ENCODE data around the gene RYR2. TPM values are rescaled to one million over a fixed set of nuclear protein-coding genes. Genes with fewer than 3 reads are reported as not detected.

RYR2 gene
- polyA plus RNA-seq, 1 of the 3 experiments (the other 2 are of a cell fraction): under 0.01 TPM

- TF ChIP-seq ELF1 (IDR thresholded peaks at IDR 0.05): no peak
- TF ChIP-seq USF1 (IDR thresholded peaks at IDR 0.05; ENCODE audit: borderline replicate concordance, low read depth): no peak
- no peak for TF ChIP-seq PBX3 (IDR thresholded peaks at IDR 0.05)
- TF ChIP-seq RXRA (IDR thresholded peaks at IDR 0.05; ENCODE audit: borderline replicate concordance, low read depth): no peak
- no peak for TF ChIP-seq RAD21 (IDR thresholded peaks at IDR 0.05; ENCODE audit: low read length)
- no peak for TF ChIP-seq IRF3 (IDR thresholded peaks at IDR 0.05; ENCODE audit: low read depth, low read length)
- no peak for TF ChIP-seq NFIC (IDR thresholded peaks at IDR 0.05; ENCODE audit: borderline replicate concordance)
- TF ChIP-seq RFX5 (IDR thresholded peaks at IDR 0.05; ENCODE audit: low read length): no peak
- no peak for TF ChIP-seq SMC3 (IDR thresholded peaks at IDR 0.05; ENCODE audit: low read depth, low read length)
- no peak for TF ChIP-seq RCOR1 (IDR thresholded peaks at IDR 0.05; ENCODE audit: low read length)
- Histone ChIP-seq H4K20me1 (ENCODE audit: insufficient read depth) (no peaks in the 10 kb centered on the region), H3K4me3 (ENCODE audit: low read depth in 2 of 2, low read length in 1 of 2) (no peak overlapping the region), H3K9ac (no peak overlapping the region), H3K4me2 (no peak overlapping the region), H3K27ac (ENCODE audit: low read depth in 2 of 2, low read length in 1 of 2) (no peak overlapping the region), H3F3A (replicated peaks; ENCODE audit: insufficient read depth) (no peaks in the 10 kb centered on the region), H3K9me2 (no peaks in the 10 kb centered on the region), H2AFZ (ENCODE audit: low read depth) (no peak overlapping the region), H3K27me3 (ENCODE audit: insufficient read depth) (no peaks in the 10 kb centered on the region), H3K4me1 (ENCODE audit: control insufficient read depth in 1 of 2, insufficient read depth in 2 of 2, low read depth in 1 of 2, low read length in 1 of 2) (no peaks in the 10 kb centered on the region), H3K79me2 (ENCODE audit: insufficient read depth) (no peaks in the 10 kb centered on the region), H3K36me3 (replicated peaks in 1 of 2; ENCODE audit: control insufficient read depth in 1 of 2, insufficient read depth in 2 of 2, low read length in 1 of 2) (no peaks in the 10 kb centered on the region), H3K9me3 (no peaks in the 10 kb centered on the region)
- ChIA-PET POLR2A (no interaction called here), CTCF (no interaction called here)
- no peak for DNase-seq
Measured at GRCh38 chr1:237138551-237138950, 96.6 kb downstream of the RYR2 start.

- WGBS (ENCODE audit: low lambda C conversion rate): 39% methylated on average over 8 of the region's 8 CpGs
- TF ChIP-seq RFX5 (IDR thresholded peaks at IDR 0.05; ENCODE audit: low read length) (no peak), USF1 (IDR thresholded peaks at IDR 0.05; ENCODE audit: borderline replicate concordance, low read depth) (no peak), TAF1 (IDR thresholded peaks at IDR 0.05; ENCODE audit: borderline replicate concordance, low read depth, low read length) (no peak), FOSL2 (IDR thresholded peaks at IDR 0.05; ENCODE audit: borderline replicate concordance, low read depth) (no peak), YY1 (IDR thresholded peaks at IDR 0.05; ENCODE audit: low read depth) (no peak), GABPA (IDR thresholded peaks at IDR 0.05; ENCODE audit: low read depth) (no peak), ZBTB33 (IDR thresholded peaks at IDR 0.05; ENCODE audit: borderline replicate concordance, low read depth) (no peak), GATA2 (CRISPR knock-in tag; IDR thresholded peaks at IDR 0.05) (no peak), JUND (IDR thresholded peaks at IDR 0.05) (no peak), SMC3 (IDR thresholded peaks at IDR 0.05; ENCODE audit: low read depth, low read length) (no peak)
- TF ChIP-seq, protein P1, sequence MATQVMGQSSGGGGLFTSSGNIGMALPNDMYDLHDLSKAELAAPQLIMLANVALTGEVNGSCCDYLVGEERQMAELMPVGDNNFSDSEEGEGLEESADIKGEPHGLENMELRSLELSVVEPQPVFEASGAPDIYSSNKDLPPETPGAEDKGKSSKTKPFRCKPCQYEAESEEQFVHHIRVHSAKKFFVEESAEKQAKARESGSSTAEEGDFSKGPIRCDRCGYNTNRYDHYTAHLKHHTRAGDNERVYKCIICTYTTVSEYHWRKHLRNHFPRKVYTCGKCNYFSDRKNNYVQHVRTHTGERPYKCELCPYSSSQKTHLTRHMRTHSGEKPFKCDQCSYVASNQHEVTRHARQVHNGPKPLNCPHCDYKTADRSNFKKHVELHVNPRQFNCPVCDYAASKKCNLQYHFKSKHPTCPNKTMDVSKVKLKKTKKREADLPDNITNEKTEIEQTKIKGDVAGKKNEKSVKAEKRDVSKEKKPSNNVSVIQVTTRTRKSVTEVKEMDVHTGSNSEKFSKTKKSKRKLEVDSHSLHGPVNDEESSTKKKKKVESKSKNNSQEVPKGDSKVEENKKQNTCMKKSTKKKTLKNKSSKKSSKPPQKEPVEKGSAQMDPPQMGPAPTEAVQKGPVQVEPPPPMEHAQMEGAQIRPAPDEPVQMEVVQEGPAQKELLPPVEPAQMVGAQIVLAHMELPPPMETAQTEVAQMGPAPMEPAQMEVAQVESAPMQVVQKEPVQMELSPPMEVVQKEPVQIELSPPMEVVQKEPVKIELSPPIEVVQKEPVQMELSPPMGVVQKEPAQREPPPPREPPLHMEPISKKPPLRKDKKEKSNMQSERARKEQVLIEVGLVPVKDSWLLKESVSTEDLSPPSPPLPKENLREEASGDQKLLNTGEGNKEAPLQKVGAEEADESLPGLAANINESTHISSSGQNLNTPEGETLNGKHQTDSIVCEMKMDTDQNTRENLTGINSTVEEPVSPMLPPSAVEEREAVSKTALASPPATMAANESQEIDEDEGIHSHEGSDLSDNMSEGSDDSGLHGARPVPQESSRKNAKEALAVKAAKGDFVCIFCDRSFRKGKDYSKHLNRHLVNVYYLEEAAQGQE (IDR thresholded peaks at IDR 0.05; ENCODE audit: low read depth, low read length): no peak
Measured at GRCh38 chr1:237139732-237140131, 97.7 kb downstream of the RYR2 start.

More at GRCh38 chr1:237139732-237140131, 97.7 kb downstream of the RYR2 start:
- Histone ChIP-seq H3K4me1 (ENCODE audit: control insufficient read depth in 1 of 2, insufficient read depth in 2 of 2, low read depth in 1 of 2, low read length in 1 of 2) (no peaks in the 10 kb centered on the region), H3K27ac (ENCODE audit: low read depth in 2 of 2, low read length in 1 of 2) (no peak overlapping the region), H3F3A (replicated peaks; ENCODE audit: insufficient read depth) (no peaks in the 10 kb centered on the region), H3K79me2 (ENCODE audit: insufficient read depth) (no peaks in the 10 kb centered on the region), H3K27me3 (ENCODE audit: insufficient read depth) (no peaks in the 10 kb centered on the region), H4K20me1 (ENCODE audit: insufficient read depth) (no peaks in the 10 kb centered on the region), H3K9me3 (no peaks in the 10 kb centered on the region), H3K9ac (no peak overlapping the region), H3K4me2 (no peak overlapping the region), H3K9me2 (no peaks in the 10 kb centered on the region), H3K36me3 (replicated peaks in 1 of 2; ENCODE audit: control insufficient read depth in 1 of 2, insufficient read depth in 2 of 2, low read length in 1 of 2) (no peaks in the 10 kb centered on the region), H2AFZ (ENCODE audit: low read depth) (no peak overlapping the region), H3K4me3 (ENCODE audit: low read depth in 2 of 2, low read length in 1 of 2) (no peak overlapping the region)
- POLR2A ChIA-PET: no interaction called here
- DNase-seq: no peak
- CTCF ChIA-PET: no interaction called here

Data from SK-N-SH (cell line).